Stimulated activated CD4-positive, alpha-beta T cell treated with anti-CD3 and anti-CD28 coated beads, Interleukin-4, amount 100 ng/mL, for 4 hours (primary cell): Measurements from ENCODE around the gene IL20RA.
"Not testable (repeated sequence)": the region's sequence is repeated elsewhere in the genome, so short reads cannot be mapped to it uniquely, and the experiment has no call there.

Experiments
- DNase-seq, 2 experiments: peaks; one replicate each; pipeline ENCODE4 v3.0.0-alpha.2; 2020

Gene IL20RA, protein sequence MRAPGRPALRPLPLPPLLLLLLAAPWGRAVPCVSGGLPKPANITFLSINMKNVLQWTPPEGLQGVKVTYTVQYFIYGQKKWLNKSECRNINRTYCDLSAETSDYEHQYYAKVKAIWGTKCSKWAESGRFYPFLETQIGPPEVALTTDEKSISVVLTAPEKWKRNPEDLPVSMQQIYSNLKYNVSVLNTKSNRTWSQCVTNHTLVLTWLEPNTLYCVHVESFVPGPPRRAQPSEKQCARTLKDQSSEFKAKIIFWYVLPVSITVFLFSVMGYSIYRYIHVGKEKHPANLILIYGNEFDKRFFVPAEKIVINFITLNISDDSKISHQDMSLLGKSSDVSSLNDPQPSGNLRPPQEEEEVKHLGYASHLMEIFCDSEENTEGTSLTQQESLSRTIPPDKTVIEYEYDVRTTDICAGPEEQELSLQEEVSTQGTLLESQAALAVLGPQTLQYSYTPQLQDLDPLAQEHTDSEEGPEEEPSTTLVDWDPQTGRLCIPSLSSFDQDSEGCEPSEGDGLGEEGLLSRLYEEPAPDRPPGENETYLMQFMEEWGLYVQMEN

GRCh38 chr6:137044366-137045221, at the start of gene IL20RA:
Gene IL20RA, minus strand, starts transcription at chr6:137044965. Its CDS starts 237 bp downstream, at chr6:137044728.
- peak in 1 of 2 experiments; percentile 2 for DNase-seq

- no peak for DNase-seq
Measured at GRCh38 chr6:137093183-137094069, 48.7 kb upstream of the IL20RA start.

- no peak for DNase-seq
Measured at GRCh38 chr6:137092018-137092417, 47.3 kb upstream of the IL20RA start.

DNA sequence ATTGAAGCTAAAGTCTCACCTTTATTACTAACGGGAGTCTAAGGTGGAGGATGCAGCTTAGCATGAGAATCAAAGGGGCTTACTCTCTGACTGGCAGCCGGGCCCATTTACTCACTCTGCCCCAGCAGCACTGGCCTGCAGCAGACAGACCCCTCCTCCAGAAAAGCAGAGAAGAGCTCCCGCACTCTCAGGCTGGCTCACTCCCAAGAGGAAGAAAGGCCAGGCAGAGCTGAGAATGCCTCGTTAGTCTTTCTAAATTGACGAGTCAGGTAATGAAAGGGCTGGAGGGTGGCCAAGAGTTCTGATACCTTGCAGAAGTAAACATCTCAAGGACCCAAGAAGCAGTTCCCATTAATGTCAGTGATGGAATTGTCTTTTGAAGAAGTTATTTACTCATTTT, 44.5 kb upstream of the IL20RA start:
- no peak for DNase-seq

GRCh38 chr6:137087902-137088301, 43.1 kb upstream of the IL20RA start:
- DNase-seq: no peak

- DNase-seq: no peak
Measured at GRCh38 chr6:137086031-137086430, 41.3 kb upstream of the IL20RA start.

DNA sequence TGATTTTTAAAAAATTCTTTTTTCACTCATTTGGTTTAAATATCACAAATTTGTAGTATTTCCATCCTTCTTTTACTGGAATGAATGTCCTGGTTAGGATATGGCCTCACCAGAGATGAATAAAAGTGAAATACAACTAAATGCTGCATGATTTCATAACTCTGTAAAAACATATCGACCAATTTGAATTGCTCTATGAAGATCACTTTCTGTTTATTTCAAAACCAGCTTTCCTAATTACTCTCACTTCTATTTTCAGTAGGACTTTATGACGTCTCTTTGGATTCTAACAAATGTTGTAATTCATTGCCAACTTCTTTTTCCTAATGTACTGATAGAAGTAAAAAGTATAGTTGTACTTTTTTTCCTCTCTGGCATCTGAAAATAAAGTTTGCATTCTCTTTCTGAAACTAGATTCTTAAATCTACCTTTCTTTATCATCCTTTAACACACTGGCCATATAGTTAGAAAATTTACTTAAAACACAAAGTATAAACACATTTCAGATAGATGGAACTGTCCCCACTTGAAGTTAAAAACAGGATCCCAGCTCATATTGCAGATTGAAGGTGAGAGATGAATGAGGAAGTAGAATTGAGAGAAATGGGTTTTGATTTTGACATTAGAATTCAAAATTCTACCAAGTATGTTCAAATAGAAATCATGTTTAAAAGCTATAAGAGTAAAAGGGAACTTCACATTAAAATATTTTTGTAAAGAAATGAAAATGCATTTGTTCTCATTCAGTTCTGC, 40.3 kb upstream of the IL20RA start:
- no peak for DNase-seq

GRCh38 chr6:137084090-137084489, 39.3 kb upstream of the IL20RA start:
- DNase-seq: no peak

DNA sequence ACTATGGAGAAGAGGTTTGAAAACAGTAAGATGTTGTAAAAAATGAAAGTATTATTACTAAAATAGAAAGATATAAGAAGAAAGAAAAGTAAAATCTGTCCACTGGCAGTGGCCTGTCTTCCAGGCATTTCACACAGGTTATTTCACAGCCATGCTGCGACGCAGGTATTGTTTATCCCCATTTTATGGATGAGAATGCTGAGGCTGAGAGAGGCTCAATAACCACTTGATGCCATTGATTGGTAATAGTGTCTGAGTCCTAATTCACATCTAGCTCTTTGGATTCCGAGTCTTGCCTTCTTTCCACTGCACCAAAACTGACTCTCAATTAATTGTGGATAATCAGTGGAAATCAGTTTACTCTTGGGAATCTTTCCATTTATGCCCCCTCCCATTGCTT, 37.2 kb upstream of the IL20RA start:
- DNase-seq: no peak

GRCh38 chr6:137080711-137081110, 35.9 kb upstream of the IL20RA start:
- no peak for DNase-seq

- DNase-seq: peak; percentile 29 to 32
Measured at GRCh38 chr6:137076277-137077068, 31.7 kb upstream of the IL20RA start.

DNA sequence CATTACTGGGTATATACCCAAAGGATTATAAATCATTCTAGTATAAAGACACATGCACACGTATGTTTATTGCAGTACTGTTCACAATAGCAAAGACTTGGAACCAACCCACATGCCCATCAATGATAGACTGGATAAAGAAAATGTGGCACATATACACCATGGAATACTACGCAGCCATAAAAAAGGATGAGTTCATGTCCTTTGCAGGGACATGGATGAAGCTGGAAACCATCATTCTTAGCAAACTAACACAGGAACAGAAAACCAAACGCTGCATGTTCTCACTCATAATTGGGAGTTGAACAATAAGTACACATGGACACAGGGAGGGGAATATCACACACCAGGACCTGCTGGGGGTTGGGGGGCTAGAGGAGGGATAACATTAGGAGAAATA, 31.0 kb upstream of the IL20RA start:
- not testable (repeated sequence) for DNase-seq

DNA sequence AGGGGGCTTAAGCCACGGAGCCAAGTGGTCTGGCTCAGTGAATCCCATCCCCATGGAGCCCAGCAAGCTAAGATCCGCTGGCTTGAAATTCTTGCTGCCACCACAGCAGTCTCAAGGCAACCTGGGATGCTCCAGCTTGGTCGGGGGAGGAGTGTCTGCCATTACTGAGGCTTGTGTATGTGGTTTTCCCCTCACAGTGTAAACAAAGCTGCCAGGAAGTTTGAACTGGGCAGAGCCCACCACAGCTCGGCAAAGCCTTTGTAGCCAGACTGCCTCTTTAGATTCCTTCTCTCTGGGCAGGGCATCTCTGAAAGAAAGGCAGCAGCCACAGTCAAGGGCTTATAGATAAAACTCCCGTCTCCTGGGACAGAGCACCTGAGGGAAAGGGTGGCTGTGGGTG, 25.5 kb upstream of the IL20RA start:
- no peak for DNase-seq

DNA sequence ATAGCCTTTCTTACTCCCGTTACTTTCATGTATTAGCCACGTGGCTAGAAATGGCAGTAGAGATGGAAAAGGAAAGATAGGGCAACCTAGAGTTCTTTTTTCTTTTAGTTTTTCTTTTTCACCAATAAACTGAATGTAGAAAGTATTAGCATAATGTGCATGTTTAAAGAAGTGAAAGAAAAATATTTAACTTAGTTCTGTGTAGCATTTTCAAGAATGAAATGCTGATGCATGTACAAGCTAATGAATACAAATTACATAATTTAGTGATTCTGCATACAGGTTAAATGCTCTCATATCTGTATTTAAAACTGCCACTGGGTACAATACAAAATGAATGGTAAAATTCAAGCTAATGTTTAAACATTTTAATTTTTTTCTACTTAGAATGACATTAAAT, 22.6 kb upstream of the IL20RA start:
- DNase-seq: no peak

GRCh38 chr6:137058037-137058436, 13.3 kb upstream of the IL20RA start:
- DNase-seq: no peak

- no peak for DNase-seq
Measured at GRCh38 chr6:137056121-137056880, 11.5 kb upstream of the IL20RA start.

DNA sequence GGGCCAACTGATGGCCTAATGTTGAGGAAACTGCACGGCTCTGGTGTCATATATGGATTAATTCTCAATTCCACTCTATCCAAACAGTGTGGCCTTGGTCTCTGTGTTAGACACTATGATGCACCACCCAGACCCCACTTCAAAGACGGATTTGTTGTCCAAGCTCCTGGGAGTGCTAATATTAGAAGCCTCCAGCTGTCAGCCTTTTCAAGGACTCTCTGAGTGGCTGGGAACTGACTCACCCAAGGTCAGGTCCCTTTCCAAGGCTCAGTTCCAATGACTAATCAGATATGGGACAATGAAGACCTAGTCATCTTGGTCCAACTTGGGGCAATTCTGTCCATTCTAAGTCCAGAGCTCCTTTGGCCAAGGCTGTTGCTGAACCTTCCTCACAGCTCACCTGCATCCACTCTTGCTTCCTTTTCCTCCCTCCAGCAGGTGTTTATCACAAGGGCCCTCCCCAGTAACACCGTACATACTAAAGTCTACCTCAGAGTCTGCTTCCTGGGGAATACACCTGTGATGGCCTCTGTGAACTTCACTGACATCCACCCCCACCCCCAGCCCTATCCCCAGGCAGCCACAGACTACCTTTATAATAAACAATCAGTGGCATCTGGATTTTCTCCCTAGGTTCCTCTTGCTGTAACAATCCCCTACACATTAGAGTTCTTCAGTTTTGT, 7.2 kb upstream of the IL20RA start:
- no peak for DNase-seq

DNA sequence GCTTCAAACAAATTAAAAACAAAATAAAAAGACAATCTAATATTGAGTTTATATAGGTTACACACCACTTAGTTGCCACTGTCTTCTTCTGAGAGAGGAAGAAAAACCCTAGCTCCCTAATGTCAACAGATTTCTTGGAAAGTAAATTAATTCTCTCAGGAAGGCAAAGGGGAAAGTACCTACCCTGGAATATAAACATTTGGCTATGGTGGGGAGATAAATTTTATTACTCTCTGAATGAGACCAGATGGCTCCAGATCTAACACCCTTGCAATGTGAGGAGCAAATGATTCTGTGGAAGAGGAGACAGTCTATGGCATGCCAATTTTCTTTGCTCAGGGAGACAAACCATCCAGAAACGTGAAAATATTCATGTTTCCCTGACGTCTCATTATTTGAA, 4.3 kb upstream of the IL20RA start:
- no peak for DNase-seq

DNA sequence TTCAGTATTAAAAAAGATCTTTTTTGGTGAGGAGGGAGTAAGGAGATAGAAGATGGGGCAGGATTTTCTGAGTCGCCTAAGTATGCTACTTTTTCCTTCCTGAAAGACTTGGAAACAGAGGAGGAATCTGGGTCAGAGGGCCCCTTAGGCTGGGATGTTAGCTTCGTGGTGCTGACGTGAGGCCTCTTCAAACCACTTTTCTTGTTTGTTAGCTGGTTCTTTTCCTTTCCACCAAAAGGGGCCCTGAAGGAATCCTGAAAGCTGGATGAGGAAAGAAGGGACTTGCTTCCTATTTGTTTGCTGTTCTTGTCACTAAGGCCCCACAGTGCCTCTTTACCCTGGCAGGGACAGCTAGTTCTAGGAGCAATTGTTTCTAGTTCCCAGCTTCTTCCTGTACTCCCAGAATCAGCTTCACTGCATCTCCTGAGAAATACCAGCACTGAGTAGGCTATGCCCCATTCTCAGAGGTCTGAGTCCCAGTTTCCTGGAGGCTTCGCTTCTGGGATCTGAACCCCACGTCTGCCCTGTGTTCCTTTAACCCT, 2.2 kb upstream of the IL20RA start:
- DNase-seq: no peak
